ENCODE results near the gene NRG3.

NRG3 gene

GRCh38 chr10:82462910-82463551 lies 588.0 kb downstream of the NRG3 start:
- no peak for DNase-seq (ENCODE audit: extremely low read depth in 1 of 2, low read depth in 1 of 2)

GRCh38 chr10:82463614-82464013 lies 588.6 kb downstream of the NRG3 start:
- DNase-seq (ENCODE audit: extremely low read depth in 1 of 2, low read depth in 1 of 2) = no peak

- DNase-seq (ENCODE audit: extremely low read depth in 1 of 2, low read depth in 1 of 2) = no peak
Measured at GRCh38 chr10:82464191-82464818, 589.3 kb downstream of the NRG3 start.

- DNase-seq (ENCODE audit: extremely low read depth in 1 of 2, low read depth in 1 of 2) = no peak
Measured at GRCh38 chr10:82464966-82465365, 590.0 kb downstream of the NRG3 start.

- DNase-seq (ENCODE audit: extremely low read depth in 1 of 2, low read depth in 1 of 2) = no peak
Measured at GRCh38 chr10:82468453-82468852, 593.5 kb downstream of the NRG3 start.

GRCh38 chr10:82472406-82473335 lies 597.7 kb downstream of the NRG3 start:
- no peak for DNase-seq (ENCODE audit: extremely low read depth in 1 of 2, low read depth in 1 of 2)

GRCh38 chr10:82477776-82478175 lies 602.8 kb downstream of the NRG3 start:
- DNase-seq (ENCODE audit: extremely low read depth in 1 of 2, low read depth in 1 of 2) = no peak

GRCh38 chr10:82492647-82493046 lies 617.7 kb downstream of the NRG3 start:
- no peak for DNase-seq (ENCODE audit: extremely low read depth in 1 of 2, low read depth in 1 of 2)

- DNase-seq (ENCODE audit: extremely low read depth in 1 of 2, low read depth in 1 of 2) = no peak
Measured at GRCh38 chr10:82496114-82496513, 621.1 kb downstream of the NRG3 start.

- no peak for DNase-seq (ENCODE audit: extremely low read depth in 1 of 2, low read depth in 1 of 2)
Measured at GRCh38 chr10:82497439-82497838, 622.4 kb downstream of the NRG3 start.

GRCh38 chr10:82498976-82499375 lies 624.0 kb downstream of the NRG3 start:
- DNase-seq (ENCODE audit: extremely low read depth in 1 of 2, low read depth in 1 of 2) = no peak

- no peak for DNase-seq (ENCODE audit: extremely low read depth in 1 of 2, low read depth in 1 of 2)
Measured at GRCh38 chr10:82505009-82505408, 630.0 kb downstream of the NRG3 start.

GRCh38 chr10:82506680-82507376 lies 631.8 kb downstream of the NRG3 start:
- DNase-seq (ENCODE audit: extremely low read depth in 1 of 2, low read depth in 1 of 2) = no peak

- no peak for DNase-seq (ENCODE audit: extremely low read depth in 1 of 2, low read depth in 1 of 2)
Measured at GRCh38 chr10:82515256-82515655, 640.3 kb downstream of the NRG3 start.

GRCh38 chr10:82529062-82529461 lies 654.1 kb downstream of the NRG3 start:
- DNase-seq (ENCODE audit: extremely low read depth in 1 of 2, low read depth in 1 of 2) = no peak

GRCh38 chr10:82535457-82535856 lies 660.5 kb downstream of the NRG3 start:
- DNase-seq (ENCODE audit: extremely low read depth in 1 of 2, low read depth in 1 of 2) = no peak

GRCh38 chr10:82536668-82537067 lies 661.7 kb downstream of the NRG3 start:
- DNase-seq (ENCODE audit: extremely low read depth in 1 of 2, low read depth in 1 of 2) = no peak

GRCh38 chr10:82538272-82538671 lies 663.3 kb downstream of the NRG3 start:
- DNase-seq (ENCODE audit: extremely low read depth in 1 of 2, low read depth in 1 of 2) = no peak

GRCh38 chr10:82543631-82544030 lies 668.6 kb downstream of the NRG3 start:
- DNase-seq (ENCODE audit: extremely low read depth in 1 of 2, low read depth in 1 of 2) = no peak

GRCh38 chr10:82544377-82544776 lies 669.4 kb downstream of the NRG3 start:
- no peak for DNase-seq (ENCODE audit: extremely low read depth in 1 of 2, low read depth in 1 of 2)

GRCh38 chr10:82551506-82551905 lies 676.5 kb downstream of the NRG3 start:
- DNase-seq (ENCODE audit: extremely low read depth in 1 of 2, low read depth in 1 of 2) = no peak
